Bronchial epithelial cell (primary cell): ENCODE results near the gene PEPD. TPM values are rescaled to one million over a fixed set of nuclear protein-coding genes. Genes with fewer than 3 reads are reported as not detected.
A peak's percentile ranks its signal among the peaks of the same experiment; 100 is the strongest.

Source experiments
- DNase-seq: peaks from one replicate; pipeline ENCODE4 v3.0.0-alpha.2; 2010; ENCODE audit warnings: low read depth
- FAIRE-seq: peaks from 2 replicates; lab custom pipeline; 2011; peaks lifted over from hg19 to GRCh38; lab: Jason Lieb, UNC
- H3K27me3 ChIP-seq: 2 replicates; pipeline ENCODE4 v1.5.1; 2011; ENCODE audit warnings: low read length; ENCODE audit not compliant: control insufficient read depth, insufficient read depth
- H3K36me3 ChIP-seq: 2 replicates; pipeline ENCODE4 v1.5.1; 2011; ENCODE audit warnings: low read length; ENCODE audit not compliant: control insufficient read depth, insufficient read depth
- H3K4me3 ChIP-seq: 2 replicates; pipeline ENCODE4 v1.5.1; 2011; ENCODE audit warnings: mild to moderate bottlenecking, low read depth, low read length, control low read depth
- total RNA-seq: library from RNA; depleted of rRNA; stranded (reverse); fragments of >200 nt; gene quantifications from 2 replicates; pipeline ENCODE4 v1.2.1, GENCODE V29; 2014
- TF ChIP-seq, protein P1 (sequence below): IDR thresholded peaks from 2 replicates; pipeline ENCODE4 v1.5.1; 2011; ENCODE audit warnings: mild to moderate bottlenecking, moderate library complexity, low read length, control low read depth, inconsistent platforms; ENCODE audit not compliant: insufficient read depth, severe bottlenecking

Gene PEPD
- total RNA-seq, 1 donor from 2014 or later = 35.8 TPM

- H3K36me3 ChIP-seq = no peaks in the 10 kb centered on the region
- no peaks in the 10 kb centered on the region for H3K27me3 ChIP-seq
- H3K4me3 ChIP-seq = no peak overlapping the region
- FAIRE-seq (peak; percentile 36), DNase-seq (peak; percentile 34)
- TF ChIP-seq, protein P1, sequence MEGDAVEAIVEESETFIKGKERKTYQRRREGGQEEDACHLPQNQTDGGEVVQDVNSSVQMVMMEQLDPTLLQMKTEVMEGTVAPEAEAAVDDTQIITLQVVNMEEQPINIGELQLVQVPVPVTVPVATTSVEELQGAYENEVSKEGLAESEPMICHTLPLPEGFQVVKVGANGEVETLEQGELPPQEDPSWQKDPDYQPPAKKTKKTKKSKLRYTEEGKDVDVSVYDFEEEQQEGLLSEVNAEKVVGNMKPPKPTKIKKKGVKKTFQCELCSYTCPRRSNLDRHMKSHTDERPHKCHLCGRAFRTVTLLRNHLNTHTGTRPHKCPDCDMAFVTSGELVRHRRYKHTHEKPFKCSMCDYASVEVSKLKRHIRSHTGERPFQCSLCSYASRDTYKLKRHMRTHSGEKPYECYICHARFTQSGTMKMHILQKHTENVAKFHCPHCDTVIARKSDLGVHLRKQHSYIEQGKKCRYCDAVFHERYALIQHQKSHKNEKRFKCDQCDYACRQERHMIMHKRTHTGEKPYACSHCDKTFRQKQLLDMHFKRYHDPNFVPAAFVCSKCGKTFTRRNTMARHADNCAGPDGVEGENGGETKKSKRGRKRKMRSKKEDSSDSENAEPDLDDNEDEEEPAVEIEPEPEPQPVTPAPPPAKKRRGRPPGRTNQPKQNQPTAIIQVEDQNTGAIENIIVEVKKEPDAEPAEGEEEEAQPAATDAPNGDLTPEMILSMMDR = peak; percentile 96
These were observed 115.0 kb downstream of the PEPD start for GRCh38 chr19:33406521-33407139.

GRCh38 chr19:33405553-33406461 lies 115.8 kb downstream of the PEPD start:
- DNase-seq (no peak), FAIRE-seq (no peak)
- Histone ChIP-seq H3K27me3 (no peaks in the 10 kb centered on the region), H3K4me3 (no peak overlapping the region), H3K36me3 (no peaks in the 10 kb centered on the region)
- TF ChIP-seq, protein P1 = no peak

DNA sequence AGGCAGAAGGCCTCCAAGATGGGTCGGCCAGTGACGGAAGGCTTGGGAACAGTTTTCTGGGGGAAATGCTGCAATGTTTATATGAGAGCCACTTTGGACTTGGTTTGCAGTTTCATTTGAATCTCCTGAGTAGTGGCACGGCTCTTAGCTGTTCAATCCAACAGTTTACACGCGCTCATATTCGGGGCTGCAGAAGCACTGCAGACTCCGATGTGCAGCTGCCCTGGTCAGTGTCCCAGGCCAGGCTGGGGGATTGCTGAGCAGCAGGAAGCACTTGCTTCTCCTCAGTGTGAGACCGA lies 116.4 kb downstream of the PEPD start:
- DNase-seq (no peak), FAIRE-seq (peak; percentile 62)
- Histone ChIP-seq H3K36me3 (no peaks in the 10 kb centered on the region), H3K27me3 (no peaks in the 10 kb centered on the region), H3K4me3 (no peak overlapping the region)
- TF ChIP-seq, protein P1 = no peak

- FAIRE-seq (no peak), DNase-seq (no peak)
- TF ChIP-seq, protein P1 = no peak
- Histone ChIP-seq H3K36me3 (no peaks in the 10 kb centered on the region), H3K27me3 (no peaks in the 10 kb centered on the region), H3K4me3 (no peak overlapping the region)
These were observed 116.9 kb downstream of the PEPD start for GRCh38 chr19:33404506-33405253.

DNA sequence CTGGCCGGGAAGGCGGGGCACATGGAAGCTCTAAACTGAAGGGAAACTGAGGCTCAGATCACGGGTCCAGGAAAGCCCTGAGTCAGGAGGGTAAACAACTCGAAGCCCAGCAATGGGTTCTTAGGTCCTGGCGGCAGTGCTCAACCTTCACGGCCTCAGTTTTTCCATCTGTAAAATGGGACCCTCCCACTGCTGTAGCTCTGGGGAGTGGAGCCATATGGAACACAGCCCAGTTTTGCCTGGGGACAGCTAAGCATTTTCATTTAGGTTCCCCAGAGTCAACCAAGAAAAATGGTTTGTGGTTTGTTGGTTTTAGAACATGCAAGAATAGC lies 117.7 kb downstream of the PEPD start:
- DNase-seq (no peak), FAIRE-seq (no peak)
- no peaks in the 10 kb centered on the region for H3K36me3 ChIP-seq
- TF ChIP-seq, protein P1 = no peak
- H3K27me3 ChIP-seq = no peaks in the 10 kb centered on the region
- no peak overlapping the region for H3K4me3 ChIP-seq
